Measurements from ENCODE around the gene COL1A1.

Gene COL1A1

GRCh38 chr17:50141745-50142110, 59.7 kb downstream of the COL1A1 start:
- no peak for DNase-seq (ENCODE audit: low read depth in 2 of 2)

- DNase-seq (ENCODE audit: low read depth in 2 of 2) = no peak
Measured at GRCh38 chr17:50141026-50141744, 60.2 kb downstream of the COL1A1 start.

- peak; percentile 61 to 63 for DNase-seq (ENCODE audit: low read depth in 2 of 2)
Measured at GRCh38 chr17:50139950-50140885, 61.2 kb downstream of the COL1A1 start.

- DNase-seq (ENCODE audit: low read depth in 2 of 2) = no peak
Measured at GRCh38 chr17:50139185-50139783, 62.1 kb downstream of the COL1A1 start.

- no peak for DNase-seq (ENCODE audit: low read depth in 2 of 2)
Measured at GRCh38 chr17:50137042-50137441, 64.4 kb downstream of the COL1A1 start.

GRCh38 chr17:50136096-50136687, 65.2 kb downstream of the COL1A1 start:
- no peak for DNase-seq (ENCODE audit: low read depth in 2 of 2)

GRCh38 chr17:50135316-50136095, 65.9 kb downstream of the COL1A1 start:
- DNase-seq (ENCODE audit: low read depth in 2 of 2) = no peak

- no peak for DNase-seq (ENCODE audit: low read depth in 2 of 2)
Measured at GRCh38 chr17:50134206-50135110, 67.0 kb downstream of the COL1A1 start.

GRCh38 chr17:50133769-50134099, 67.7 kb downstream of the COL1A1 start:
- DNase-seq (ENCODE audit: low read depth in 2 of 2) = no peak

Measured in activated CD8-positive, alpha-beta memory T cell treated with anti-CD3 and anti-CD28 coated beads for 4 hours (primary cell).